ENCODE data around the gene TMEM221. TPM values are rescaled to one million over a fixed set of nuclear protein-coding genes. Genes with fewer than 3 reads are reported as not detected.

Gene TMEM221
- total and polyA plus RNA-seq, 9 of the 15 experiments (the other 6 are each of a cell fraction or from before 2014, with no cell fraction given) = 0.06 to 0.35 TPM; not detected in 7

DNA sequence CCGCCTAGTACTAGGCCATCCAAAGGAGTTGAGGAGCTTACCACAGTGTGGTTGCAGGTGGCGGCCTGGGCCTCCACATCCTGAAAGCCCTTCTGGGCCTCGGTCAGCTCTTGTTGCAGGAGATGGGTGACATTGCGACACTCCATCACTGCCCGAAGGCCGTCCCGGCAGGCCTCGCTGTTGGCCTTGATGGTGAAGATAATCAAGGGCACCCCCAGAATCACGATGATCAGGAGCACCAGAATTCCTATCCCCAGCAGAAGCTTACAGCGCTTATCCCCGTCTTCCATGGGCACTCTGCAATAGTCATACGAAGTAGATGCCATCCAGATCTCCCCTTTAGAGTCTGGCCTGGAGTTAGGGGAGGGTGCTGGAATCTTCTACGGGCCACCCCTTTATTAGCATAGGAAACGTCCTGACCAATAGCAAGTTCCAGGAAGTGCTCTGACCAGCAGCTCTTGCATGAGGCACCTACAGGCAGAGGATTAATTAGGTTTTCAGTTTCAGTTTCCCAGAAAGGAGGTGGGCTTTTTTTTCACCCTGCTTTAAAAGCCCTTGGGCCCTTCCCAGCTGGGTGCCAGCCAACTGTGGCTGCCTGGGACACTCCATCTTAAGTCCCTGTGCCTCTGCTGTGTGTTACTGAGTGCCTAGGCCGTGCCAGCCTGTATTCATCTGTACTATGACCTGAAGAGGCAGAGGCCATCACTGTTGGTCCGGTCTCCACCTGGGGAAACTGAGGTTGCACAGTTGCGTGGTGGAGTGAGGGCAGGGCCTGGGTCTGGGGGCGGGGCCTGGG lies 43.0 kb downstream of the TMEM221 start, which contains the start of gene BST2 (continued):
- TF ChIP-seq, protein P1, sequence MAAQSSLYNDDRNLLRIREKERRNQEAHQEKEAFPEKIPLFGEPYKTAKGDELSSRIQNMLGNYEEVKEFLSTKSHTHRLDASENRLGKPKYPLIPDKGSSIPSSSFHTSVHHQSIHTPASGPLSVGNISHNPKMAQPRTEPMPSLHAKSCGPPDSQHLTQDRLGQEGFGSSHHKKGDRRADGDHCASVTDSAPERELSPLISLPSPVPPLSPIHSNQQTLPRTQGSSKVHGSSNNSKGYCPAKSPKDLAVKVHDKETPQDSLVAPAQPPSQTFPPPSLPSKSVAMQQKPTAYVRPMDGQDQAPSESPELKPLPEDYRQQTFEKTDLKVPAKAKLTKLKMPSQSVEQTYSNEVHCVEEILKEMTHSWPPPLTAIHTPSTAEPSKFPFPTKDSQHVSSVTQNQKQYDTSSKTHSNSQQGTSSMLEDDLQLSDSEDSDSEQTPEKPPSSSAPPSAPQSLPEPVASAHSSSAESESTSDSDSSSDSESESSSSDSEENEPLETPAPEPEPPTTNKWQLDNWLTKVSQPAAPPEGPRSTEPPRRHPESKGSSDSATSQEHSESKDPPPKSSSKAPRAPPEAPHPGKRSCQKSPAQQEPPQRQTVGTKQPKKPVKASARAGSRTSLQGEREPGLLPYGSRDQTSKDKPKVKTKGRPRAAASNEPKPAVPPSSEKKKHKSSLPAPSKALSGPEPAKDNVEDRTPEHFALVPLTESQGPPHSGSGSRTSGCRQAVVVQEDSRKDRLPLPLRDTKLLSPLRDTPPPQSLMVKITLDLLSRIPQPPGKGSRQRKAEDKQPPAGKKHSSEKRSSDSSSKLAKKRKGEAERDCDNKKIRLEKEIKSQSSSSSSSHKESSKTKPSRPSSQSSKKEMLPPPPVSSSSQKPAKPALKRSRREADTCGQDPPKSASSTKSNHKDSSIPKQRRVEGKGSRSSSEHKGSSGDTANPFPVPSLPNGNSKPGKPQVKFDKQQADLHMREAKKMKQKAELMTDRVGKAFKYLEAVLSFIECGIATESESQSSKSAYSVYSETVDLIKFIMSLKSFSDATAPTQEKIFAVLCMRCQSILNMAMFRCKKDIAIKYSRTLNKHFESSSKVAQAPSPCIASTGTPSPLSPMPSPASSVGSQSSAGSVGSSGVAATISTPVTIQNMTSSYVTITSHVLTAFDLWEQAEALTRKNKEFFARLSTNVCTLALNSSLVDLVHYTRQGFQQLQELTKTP (IDR thresholded peaks at IDR 0.05; ENCODE audit: low read depth in 1 of 2, partially characterized antibody in 2 of 2) = no peak
- TF ChIP-seq TBP (optimal IDR thresholded peaks at IDR 0.05; ENCODE audit: low read depth, low read length) (peak; percentile 95), ZNF347 (CRISPR knock-in tag; IDR thresholded peaks at IDR 0.05; ENCODE audit: low read depth) (no peak), CREM (IDR thresholded peaks at IDR 0.05; ENCODE audit: low read depth) (no peak; the same call in none of the 2 replicates), RBM17 (IDR thresholded peaks at IDR 0.05; ENCODE audit: borderline replicate concordance, low read depth, low read length) (no peak), RFX1 (IDR thresholded peaks at IDR 0.05) (no peak), KLF10 (CRISPR knock-in tag; IDR thresholded peaks at IDR 0.05) (no peak), E2F3 (CRISPR knock-in tag; IDR thresholded peaks at IDR 0.05) (no peak), ZKSCAN1 (IDR thresholded peaks at IDR 0.05; ENCODE audit: low read depth, low read length) (no peak), THRAP3 (IDR thresholded peaks at IDR 0.05; ENCODE audit: borderline replicate concordance) (no peak), ATF7 (IDR thresholded peaks at IDR 0.05) (peak; percentile 61)
- TF ChIP-seq, protein P2, sequence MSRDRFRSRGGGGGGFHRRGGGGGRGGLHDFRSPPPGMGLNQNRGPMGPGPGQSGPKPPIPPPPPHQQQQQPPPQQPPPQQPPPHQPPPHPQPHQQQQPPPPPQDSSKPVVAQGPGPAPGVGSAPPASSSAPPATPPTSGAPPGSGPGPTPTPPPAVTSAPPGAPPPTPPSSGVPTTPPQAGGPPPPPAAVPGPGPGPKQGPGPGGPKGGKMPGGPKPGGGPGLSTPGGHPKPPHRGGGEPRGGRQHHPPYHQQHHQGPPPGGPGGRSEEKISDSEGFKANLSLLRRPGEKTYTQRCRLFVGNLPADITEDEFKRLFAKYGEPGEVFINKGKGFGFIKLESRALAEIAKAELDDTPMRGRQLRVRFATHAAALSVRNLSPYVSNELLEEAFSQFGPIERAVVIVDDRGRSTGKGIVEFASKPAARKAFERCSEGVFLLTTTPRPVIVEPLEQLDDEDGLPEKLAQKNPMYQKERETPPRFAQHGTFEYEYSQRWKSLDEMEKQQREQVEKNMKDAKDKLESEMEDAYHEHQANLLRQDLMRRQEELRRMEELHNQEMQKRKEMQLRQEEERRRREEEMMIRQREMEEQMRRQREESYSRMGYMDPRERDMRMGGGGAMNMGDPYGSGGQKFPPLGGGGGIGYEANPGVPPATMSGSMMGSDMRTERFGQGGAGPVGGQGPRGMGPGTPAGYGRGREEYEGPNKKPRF (IDR thresholded peaks at IDR 0.05; ENCODE audit: low read depth, low read length) = no peak
- TF ChIP-seq, protein P3, sequence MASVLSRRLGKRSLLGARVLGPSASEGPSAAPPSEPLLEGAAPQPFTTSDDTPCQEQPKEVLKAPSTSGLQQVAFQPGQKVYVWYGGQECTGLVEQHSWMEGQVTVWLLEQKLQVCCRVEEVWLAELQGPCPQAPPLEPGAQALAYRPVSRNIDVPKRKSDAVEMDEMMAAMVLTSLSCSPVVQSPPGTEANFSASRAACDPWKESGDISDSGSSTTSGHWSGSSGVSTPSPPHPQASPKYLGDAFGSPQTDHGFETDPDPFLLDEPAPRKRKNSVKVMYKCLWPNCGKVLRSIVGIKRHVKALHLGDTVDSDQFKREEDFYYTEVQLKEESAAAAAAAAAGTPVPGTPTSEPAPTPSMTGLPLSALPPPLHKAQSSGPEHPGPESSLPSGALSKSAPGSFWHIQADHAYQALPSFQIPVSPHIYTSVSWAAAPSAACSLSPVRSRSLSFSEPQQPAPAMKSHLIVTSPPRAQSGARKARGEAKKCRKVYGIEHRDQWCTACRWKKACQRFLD (CRISPR knock-in tag; IDR thresholded peaks at IDR 0.05) = no peak
- TF ChIP-seq, protein P4, sequence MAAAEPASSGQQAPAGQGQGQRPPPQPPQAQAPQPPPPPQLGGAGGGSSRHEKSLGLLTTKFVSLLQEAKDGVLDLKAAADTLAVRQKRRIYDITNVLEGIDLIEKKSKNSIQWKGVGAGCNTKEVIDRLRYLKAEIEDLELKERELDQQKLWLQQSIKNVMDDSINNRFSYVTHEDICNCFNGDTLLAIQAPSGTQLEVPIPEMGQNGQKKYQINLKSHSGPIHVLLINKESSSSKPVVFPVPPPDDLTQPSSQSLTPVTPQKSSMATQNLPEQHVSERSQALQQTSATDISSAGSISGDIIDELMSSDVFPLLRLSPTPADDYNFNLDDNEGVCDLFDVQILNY (CRISPR knock-in tag; IDR thresholded peaks at IDR 0.05) = no peak
- TF ChIP-seq, protein P5, sequence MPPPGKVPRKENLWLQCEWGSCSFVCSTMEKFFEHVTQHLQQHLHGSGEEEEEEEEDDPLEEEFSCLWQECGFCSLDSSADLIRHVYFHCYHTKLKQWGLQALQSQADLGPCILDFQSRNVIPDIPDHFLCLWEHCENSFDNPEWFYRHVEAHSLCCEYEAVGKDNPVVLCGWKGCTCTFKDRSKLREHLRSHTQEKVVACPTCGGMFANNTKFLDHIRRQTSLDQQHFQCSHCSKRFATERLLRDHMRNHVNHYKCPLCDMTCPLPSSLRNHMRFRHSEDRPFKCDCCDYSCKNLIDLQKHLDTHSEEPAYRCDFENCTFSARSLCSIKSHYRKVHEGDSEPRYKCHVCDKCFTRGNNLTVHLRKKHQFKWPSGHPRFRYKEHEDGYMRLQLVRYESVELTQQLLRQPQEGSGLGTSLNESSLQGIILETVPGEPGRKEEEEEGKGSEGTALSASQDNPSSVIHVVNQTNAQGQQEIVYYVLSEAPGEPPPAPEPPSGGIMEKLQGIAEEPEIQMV (tag; conservative IDR thresholded peaks at IDR 0.05; ENCODE audit: low read depth) = no peak
- TF ChIP-seq, protein P6, sequence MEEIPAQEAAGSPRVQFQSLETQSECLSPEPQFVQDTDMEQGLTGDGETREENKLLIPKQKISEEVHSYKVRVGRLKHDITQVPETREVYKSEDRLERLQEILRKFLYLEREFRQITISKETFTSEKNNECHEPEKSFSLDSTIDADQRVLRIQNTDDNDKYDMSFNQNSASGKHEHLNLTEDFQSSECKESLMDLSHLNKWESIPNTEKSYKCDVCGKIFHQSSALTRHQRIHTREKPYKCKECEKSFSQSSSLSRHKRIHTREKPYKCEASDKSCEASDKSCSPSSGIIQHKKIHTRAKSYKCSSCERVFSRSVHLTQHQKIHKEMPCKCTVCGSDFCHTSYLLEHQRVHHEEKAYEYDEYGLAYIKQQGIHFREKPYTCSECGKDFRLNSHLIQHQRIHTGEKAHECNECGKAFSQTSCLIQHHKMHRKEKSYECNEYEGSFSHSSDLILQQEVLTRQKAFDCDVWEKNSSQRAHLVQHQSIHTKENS (CRISPR knock-in tag; IDR thresholded peaks at IDR 0.05) = no peak

Data from K562 (cell line).